Measurements from ENCODE around the gene ABCC5. TPM values are rescaled to one million over a fixed set of nuclear protein-coding genes. Genes with fewer than 3 reads are reported as not detected.

ABCC5 gene
- total RNA-seq, 3 donors from 2014 or later = 34.4 to 45.7 (median 39.4) TPM

- no peak for ATAC-seq
Observed at GRCh38 chr3:183988216-183988790, 29.4 kb downstream of the ABCC5 start.

DNA sequence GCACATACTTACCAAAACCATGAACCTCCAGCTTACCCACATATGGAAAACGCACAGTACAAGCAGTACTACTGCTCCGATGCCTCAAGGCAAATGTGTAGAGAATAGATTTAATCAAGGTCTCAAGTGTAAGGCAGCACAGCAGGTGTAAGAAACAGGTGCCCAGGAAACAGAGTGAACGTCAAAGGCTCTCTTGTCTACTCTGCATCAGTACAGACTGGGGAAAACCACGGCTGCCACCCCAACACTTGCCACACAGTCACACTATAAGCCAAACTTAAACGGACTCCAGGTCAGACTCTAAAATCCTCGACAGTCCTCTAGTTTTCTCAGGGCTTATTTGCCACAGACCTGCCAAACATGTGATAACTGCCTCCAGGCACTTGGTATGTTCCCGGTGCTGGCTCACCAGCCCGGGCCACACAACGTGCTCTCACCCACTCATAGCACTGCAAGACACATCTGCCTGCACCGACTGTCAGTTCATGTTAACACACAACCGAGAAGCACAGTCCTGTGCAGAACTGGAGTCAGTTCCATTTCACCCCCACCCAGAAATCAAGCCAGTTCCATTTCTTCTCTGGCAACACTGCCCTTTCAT lies 30.6 kb downstream of the ABCC5 start:
- no peak for DNase-seq
- Histone ChIP-seq H3K4me1 (ENCODE audit: low read depth) (no peaks in the 10 kb centered on the region), H3K36me3 (ENCODE audit: low read depth) (no peaks in the 10 kb centered on the region), H3K4me3 (no peak overlapping the region), H3K9me3 (no peaks in the 10 kb centered on the region)
- TF ChIP-seq, protein P1, sequence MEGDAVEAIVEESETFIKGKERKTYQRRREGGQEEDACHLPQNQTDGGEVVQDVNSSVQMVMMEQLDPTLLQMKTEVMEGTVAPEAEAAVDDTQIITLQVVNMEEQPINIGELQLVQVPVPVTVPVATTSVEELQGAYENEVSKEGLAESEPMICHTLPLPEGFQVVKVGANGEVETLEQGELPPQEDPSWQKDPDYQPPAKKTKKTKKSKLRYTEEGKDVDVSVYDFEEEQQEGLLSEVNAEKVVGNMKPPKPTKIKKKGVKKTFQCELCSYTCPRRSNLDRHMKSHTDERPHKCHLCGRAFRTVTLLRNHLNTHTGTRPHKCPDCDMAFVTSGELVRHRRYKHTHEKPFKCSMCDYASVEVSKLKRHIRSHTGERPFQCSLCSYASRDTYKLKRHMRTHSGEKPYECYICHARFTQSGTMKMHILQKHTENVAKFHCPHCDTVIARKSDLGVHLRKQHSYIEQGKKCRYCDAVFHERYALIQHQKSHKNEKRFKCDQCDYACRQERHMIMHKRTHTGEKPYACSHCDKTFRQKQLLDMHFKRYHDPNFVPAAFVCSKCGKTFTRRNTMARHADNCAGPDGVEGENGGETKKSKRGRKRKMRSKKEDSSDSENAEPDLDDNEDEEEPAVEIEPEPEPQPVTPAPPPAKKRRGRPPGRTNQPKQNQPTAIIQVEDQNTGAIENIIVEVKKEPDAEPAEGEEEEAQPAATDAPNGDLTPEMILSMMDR (IDR thresholded peaks at IDR 0.05) = no peak
- ATAC-seq = no peak
- intact Hi-C loops (cut with DNase I, micrococcal nuclease) = no loop called here

More at GRCh38 chr3:183988216-183988790, 29.4 kb downstream of the ABCC5 start:
- H3K9me3 ChIP-seq = no peaks in the 10 kb centered on the region
- TF ChIP-seq, protein P1 (IDR thresholded peaks at IDR 0.05) = no peak
- no peaks in the 10 kb centered on the region for H3K36me3 ChIP-seq (ENCODE audit: low read depth)
- no peaks in the 10 kb centered on the region for H3K4me1 ChIP-seq (ENCODE audit: low read depth)
- no peak for DNase-seq
- no peak overlapping the region for H3K4me3 ChIP-seq
- intact Hi-C loops (cut with DNase I, micrococcal nuclease) = no loop called here

- no peaks in the 10 kb centered on the region for H3K9me3 ChIP-seq
- no peak overlapping the region for H3K4me3 ChIP-seq
- TF ChIP-seq, protein P1 (IDR thresholded peaks at IDR 0.05) = no peak
- no peaks in the 10 kb centered on the region for H3K36me3 ChIP-seq (ENCODE audit: low read depth)
- no peaks in the 10 kb centered on the region for H3K4me1 ChIP-seq (ENCODE audit: low read depth)
- intact Hi-C loops (cut with DNase I, micrococcal nuclease) = no loop called here
- ATAC-seq = no peak
- DNase-seq = no peak
Observed at GRCh38 chr3:183984749-183985729, 32.6 kb downstream of the ABCC5 start.

DNA sequence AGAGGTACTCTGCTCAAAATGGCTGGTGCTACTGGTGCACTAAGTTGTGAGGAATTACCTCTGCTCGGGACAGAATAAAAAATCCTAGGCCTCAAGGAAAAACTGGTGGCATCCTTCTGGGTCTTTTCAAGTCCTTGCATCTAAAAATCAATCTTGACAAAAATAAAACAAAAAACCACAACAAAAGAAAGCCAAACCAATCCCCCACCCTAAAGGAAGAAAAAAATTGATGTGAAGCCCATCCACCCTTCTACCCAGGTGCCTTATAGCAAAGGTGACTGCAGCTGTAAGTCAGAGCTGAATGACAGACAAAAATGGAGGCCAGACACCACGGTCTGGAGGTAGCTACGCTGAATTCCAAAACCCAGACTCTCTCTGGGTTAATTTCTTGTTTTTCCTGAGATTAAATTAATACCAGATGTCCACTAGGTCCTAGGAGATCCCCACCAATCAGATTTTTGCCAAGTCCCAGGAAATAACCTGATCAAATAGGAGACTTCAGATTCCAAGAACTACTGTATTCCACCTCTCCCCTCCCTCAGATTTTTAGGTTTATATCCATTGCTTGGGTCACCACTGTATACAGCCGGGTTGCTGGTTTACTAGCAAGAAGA lies 33.5 kb downstream of the ABCC5 start:
- H3K9me3 ChIP-seq = no peaks in the 10 kb centered on the region
- TF ChIP-seq, protein P1 (IDR thresholded peaks at IDR 0.05) = no peak
- no peak overlapping the region for H3K4me3 ChIP-seq
- ATAC-seq = no peak
- no peak for DNase-seq
- no peaks in the 10 kb centered on the region for H3K4me1 ChIP-seq (ENCODE audit: low read depth)
- no peaks in the 10 kb centered on the region for H3K36me3 ChIP-seq (ENCODE audit: low read depth)
- intact Hi-C loops (cut with DNase I, micrococcal nuclease) = no loop called here

DNA sequence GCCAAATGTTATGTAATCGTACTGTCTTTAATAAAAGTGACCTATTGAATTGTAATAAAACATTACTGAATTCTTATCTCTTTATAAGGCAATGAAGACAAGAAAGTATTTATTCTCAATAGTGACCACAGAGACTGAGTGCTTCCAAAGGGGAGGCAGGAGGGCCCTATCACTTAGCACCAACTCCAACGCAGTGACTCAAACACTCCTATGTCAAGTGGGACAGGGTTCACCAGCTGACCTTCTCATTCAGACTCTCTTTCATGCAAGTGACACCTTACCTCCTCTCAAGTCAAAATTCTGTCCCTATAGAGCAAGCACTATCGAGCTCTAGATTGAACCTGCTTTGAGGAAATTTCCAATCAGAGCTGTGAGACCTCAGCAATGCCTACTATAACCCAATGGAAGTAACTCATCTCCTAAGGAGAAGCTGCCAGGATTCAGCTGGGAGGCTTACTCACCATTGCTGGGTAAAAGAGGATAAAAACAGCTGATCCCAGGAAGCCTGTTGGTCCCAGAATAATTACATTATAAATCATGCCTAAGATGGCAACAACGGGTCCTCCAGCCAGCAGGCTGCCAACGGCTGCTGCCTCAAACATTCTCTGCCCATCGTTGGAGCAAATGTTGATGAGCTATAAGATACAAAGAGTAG lies 35.6 kb downstream of the ABCC5 start:
- H3K36me3 ChIP-seq (ENCODE audit: low read depth) = no peaks in the 10 kb centered on the region
- ATAC-seq = no peak
- TF ChIP-seq, protein P1 (IDR thresholded peaks at IDR 0.05) = no peak

More for the DNA sequence above, 35.6 kb downstream of the ABCC5 start:
- H3K4me3 ChIP-seq = no peak overlapping the region
- intact Hi-C loops (cut with DNase I, micrococcal nuclease) = no loop called here
- no peaks in the 10 kb centered on the region for H3K4me1 ChIP-seq (ENCODE audit: low read depth)
- no peaks in the 10 kb centered on the region for H3K9me3 ChIP-seq
- no peak for DNase-seq

All from mucosa of descending colon (tissue), 3 donors.